Inferior parietal cortex (tissue), 1 donor: Measurements from ENCODE around the gene USP37.

Experiments
- DNase-seq: peaks from one replicate; pipeline ENCODE4 v3.0.0-alpha.2; 2016; ENCODE audit errors: extremely low spot score

Gene USP37

GRCh38 chr2:218401890-218402289 lies 166.3 kb downstream of the USP37 start:
- no peak for DNase-seq

DNA sequence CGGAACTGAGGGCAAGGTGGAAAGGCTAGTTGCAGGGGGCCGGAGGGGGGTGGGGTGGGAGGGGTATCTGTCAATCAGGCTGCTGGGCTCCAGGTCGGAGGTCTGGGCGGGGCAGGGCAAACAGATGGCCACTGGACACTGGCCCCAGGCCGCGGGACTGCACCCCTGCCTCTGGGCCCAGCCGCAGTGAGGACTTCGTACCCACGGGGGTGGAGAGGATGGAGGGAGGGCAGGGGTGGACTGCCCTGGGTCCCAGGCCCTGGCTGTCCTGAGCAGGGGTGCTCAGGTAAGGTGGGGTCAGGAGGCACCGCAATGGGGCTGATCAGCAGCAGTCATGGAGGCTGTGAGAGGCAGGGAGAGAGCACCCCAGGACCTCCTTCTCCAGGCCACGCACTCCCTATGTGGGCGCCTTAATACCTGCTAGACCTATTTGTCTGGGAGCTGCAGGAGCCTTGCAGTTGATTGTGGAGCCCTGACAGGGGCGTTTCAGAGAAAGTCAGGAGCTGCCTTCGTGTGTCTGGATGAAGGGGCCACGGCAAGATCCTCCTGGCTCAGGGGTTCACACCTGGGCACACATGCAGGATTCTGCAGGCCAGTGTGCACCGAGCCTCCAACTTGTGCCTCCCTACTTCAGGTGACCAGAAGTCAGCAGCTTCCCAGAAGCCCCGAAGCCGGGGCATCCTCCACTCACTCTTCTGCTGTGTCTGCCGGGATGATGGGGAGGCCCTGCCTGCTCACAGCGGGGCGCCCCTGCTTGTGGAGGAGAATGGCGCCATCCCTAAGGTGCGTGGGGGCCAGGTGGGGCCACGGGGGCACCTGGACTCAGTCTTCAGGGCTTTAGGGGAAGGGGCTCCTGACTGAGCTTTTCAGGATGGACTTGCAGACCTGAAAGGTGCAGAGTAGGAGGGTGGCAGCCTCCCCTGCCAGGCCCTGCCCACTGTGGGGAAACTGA lies 166.9 kb downstream of the USP37 start:
- no peak for DNase-seq
